Measurements from ENCODE around the gene SORT1. TPM values are rescaled to one million over a fixed set of nuclear protein-coding genes. Genes with fewer than 3 reads are reported as not detected.

Gene SORT1
- total and polyA plus RNA-seq, 2 of the 13 experiments (the other 11 are each of a cell fraction or from before 2014, with no cell fraction given): 32.4 to 93.0 TPM

- TF ChIP-seq STAT6 (CRISPR knock-in tag; IDR thresholded peaks at IDR 0.05; ENCODE audit: borderline replicate concordance) (peak; percentile 49; the same call in 1 of the 2 replicates), ZNF292 (CRISPR knock-in tag; IDR thresholded peaks at IDR 0.05; ENCODE audit: borderline replicate concordance, low read depth) (peak; percentile 37; the same call in 1 of the 2 replicates), ZSCAN22 (CRISPR knock-in tag; IDR thresholded peaks at IDR 0.05) (no peak), KMT2B (CRISPR knock-in tag; IDR thresholded peaks at IDR 0.05) (peak; percentile 45; the same call in 1 of the 2 replicates), NR2F2 (IDR thresholded peaks at IDR 0.05; ENCODE audit: borderline replicate concordance, low read depth) (no peak), ZNF136 (CRISPR knock-in tag; IDR thresholded peaks at IDR 0.05; ENCODE audit: low read depth) (0 out of 2 replicates have a peak, but pooled peaks have one; percentile 34), ARID5B (CRISPR knock-in tag; IDR thresholded peaks at IDR 0.05) (peak; percentile 81), PAXIP1 (CRISPR knock-in tag; conservative IDR thresholded peaks at IDR 0.05) (peak; percentile 74), SMYD3 (CRISPR knock-in tag; IDR thresholded peaks at IDR 0.05) (0 out of 2 replicates have a peak, but pooled peaks have one; percentile 23), PAX8 (CRISPR knock-in tag; IDR thresholded peaks at IDR 0.05; ENCODE audit: borderline replicate concordance) (no peak), THRA (CRISPR knock-in tag; IDR thresholded peaks at IDR 0.05; ENCODE audit: borderline replicate concordance) (0 out of 2 replicates have a peak, but pooled peaks have one; percentile 30), HMG20B (CRISPR knock-in tag; conservative IDR thresholded peaks at IDR 0.05) (peak; percentile 80), HNF4G (IDR thresholded peaks at IDR 0.05; ENCODE audit: borderline replicate concordance, low read depth, low read length) (peak; percentile 41; the same call in 1 of the 2 replicates), HNF4G (CRISPR knock-in tag; IDR thresholded peaks at IDR 0.05; ENCODE audit: borderline replicate concordance, low read depth) (no peak), CEBPG (CRISPR knock-in tag; IDR thresholded peaks at IDR 0.05) (peak; percentile 82), HES4 (CRISPR knock-in tag; IDR thresholded peaks at IDR 0.05; ENCODE audit: borderline replicate concordance) (no peak)
Observed at GRCh38 chr1:109370712-109371340, 26.9 kb downstream of the SORT1 start (continued).
